Measurements from ENCODE around the gene PLEKHM1. TPM values are rescaled to one million over a fixed set of nuclear protein-coding genes. Genes with fewer than 3 reads are reported as not detected.
"Not testable (repeated sequence)": the region's sequence is repeated elsewhere in the genome, so short reads cannot be mapped to it uniquely, and the experiment has no call there.

Gene PLEKHM1
- total RNA-seq, 2 experiments from 2014 or later = 21.3 to 22.1 TPM

DNA sequence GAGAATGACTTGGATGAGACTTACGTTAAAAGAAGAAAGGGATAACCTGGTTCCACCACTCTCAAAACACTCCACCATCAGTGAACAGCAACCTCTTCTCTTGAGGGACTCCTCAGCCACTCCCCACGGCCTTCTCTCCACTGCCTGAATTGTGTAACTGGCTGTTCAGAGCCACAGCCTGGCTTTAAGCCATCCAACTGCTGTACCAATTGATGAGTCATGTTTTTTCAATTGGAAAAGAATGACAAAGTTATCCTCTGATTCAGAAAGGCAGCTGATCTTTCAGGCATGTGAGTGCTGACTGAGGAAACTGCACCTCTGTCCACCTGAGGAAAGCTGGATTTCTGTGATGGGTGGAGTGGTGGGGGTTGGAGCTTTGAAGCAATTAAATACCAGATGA lies 2.8 kb downstream of the PLEKHM1 start:
- H3K4me3 Mint-ChIP-seq; POLR2A ChIA-PET; H3K9me3 Mint-ChIP-seq; H3K27me3 Mint-ChIP-seq; H3K36me3 Mint-ChIP-seq; DNase-seq; intact Hi-C loops (cut with micrococcal nuclease); H3K27ac Mint-ChIP-seq; CTCF ChIA-PET: not testable (repeated sequence)
- peaks cover 35% of the 10 kb centered on the region for H3K4me1 Mint-ChIP-seq (ENCODE audit: low read depth)

DNA sequence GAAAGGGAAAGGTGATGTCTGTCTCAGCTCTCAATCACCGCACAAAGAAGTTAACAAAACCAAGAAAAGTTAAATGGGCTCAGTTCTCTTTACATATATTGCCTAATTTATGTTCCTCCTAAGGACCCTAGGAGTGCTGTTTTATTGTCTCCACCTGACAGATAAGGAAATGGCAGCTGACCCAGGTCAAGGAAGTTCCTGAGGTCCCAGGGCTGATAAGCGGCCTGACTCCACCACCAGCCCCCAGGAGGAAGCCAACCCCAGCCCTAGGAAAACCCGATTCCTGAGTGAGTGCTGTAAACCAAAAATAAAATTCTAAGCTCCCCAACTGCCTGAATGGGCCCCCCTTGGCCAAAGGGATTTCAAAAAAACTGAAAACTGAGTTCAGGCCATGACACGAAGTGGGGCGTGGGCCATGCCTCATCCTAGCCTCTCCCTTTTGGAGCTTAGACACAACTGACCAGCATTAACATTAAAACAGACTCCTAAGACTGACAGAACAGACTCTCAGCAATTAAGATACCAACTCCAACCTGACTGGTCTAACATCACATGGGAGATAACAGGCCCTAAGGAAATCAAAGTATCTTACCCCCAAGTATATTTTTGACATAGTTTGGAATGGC lies 6.8 kb downstream of the PLEKHM1 start:
- intact Hi-C loops (cut with micrococcal nuclease); H3K4me3 Mint-ChIP-seq; CTCF ChIA-PET; POLR2A ChIA-PET; H3K27ac Mint-ChIP-seq; DNase-seq; H3K36me3 Mint-ChIP-seq; H3K9me3 Mint-ChIP-seq; H3K27me3 Mint-ChIP-seq: not testable (repeated sequence)
- peaks cover 20% of the 10 kb centered on the region for H3K4me1 Mint-ChIP-seq (ENCODE audit: low read depth)

DNA sequence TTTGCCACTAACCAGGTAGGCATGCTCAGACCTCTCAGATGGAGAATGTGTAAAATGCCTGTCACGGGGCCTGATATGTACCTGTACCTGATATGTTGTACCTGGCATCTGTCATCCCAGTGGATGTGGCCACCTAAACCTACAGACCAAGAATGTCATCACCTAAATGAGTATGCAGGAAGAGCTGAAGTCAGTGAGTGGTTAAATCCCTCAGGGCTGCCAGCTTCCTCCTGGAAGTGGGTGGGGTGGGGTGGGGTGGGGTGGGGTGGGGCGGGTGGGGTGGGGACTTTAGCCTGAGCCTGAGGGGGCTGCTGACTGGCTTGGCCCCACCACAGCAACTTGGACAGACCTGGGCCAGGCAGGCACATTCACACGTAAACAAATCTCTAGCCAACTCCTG lies 7.3 kb downstream of the PLEKHM1 start:
- POLR2A ChIA-PET; intact Hi-C loops (cut with micrococcal nuclease); H3K36me3 Mint-ChIP-seq; CTCF ChIA-PET; H3K4me3 Mint-ChIP-seq; H3K27me3 Mint-ChIP-seq; DNase-seq; H3K9me3 Mint-ChIP-seq; H3K27ac Mint-ChIP-seq: not testable (repeated sequence)
- peaks cover 18% of the 10 kb centered on the region for H3K4me1 Mint-ChIP-seq (ENCODE audit: low read depth)

DNA sequence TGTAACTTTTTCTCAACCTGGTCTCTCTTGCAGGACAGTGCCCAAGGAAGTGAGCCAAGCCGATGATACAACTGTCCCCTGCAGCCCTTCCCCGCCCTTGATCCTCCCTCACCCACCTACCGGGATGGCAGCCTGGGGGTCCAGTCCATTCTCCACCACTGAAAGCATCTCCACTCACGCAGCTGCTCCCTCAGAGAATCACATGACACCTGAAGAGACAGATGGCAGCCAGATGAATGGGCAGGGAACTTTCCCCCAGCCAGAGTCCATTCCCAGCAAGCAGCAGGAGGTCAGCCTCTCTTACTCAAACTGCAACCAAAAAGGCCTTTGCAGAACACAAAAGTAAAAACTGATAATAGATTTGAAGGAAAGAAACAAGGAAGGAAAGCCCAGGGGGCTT lies 8.2 kb downstream of the PLEKHM1 start:
- H3K4me3 Mint-ChIP-seq, CTCF ChIA-PET, DNase-seq: not testable (repeated sequence)

DNA sequence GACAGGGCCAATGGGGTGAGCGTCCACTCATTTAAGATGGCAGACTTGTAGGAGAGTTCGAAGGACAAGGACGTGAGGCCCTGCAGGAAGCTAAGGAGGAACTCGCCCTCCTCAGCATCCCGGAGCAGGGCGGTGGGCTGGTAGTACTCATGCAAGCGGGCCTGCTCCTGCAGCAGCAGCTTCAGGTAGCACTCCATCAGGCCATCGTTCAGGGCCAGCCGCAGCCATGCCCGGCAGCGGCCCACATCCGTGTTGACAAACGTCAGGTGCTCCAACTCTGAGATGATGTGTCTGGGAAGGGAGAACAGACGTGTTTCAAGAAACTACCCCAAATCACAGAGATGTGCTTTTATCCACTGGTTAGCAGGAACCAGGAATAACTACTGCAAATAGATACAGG lies 15.1 kb downstream of the PLEKHM1 start:
- H3K27ac Mint-ChIP-seq; H3K4me1 Mint-ChIP-seq (ENCODE audit: low read depth); POLR2A ChIA-PET; H3K27me3 Mint-ChIP-seq; H3K9me3 Mint-ChIP-seq; CTCF ChIA-PET; H3K4me3 Mint-ChIP-seq; DNase-seq; intact Hi-C loops (cut with micrococcal nuclease): not testable (repeated sequence)
- H3K36me3 Mint-ChIP-seq = peaks cover 22% of the 10 kb centered on the region

More for the DNA sequence above, 8.2 kb downstream of the PLEKHM1 start:
- peaks cover 12% of the 10 kb centered on the region for H3K4me1 Mint-ChIP-seq (ENCODE audit: low read depth)
- H3K9me3 Mint-ChIP-seq; H3K27ac Mint-ChIP-seq; intact Hi-C loops (cut with micrococcal nuclease); H3K36me3 Mint-ChIP-seq; POLR2A ChIA-PET; H3K27me3 Mint-ChIP-seq: not testable (repeated sequence)

DNA sequence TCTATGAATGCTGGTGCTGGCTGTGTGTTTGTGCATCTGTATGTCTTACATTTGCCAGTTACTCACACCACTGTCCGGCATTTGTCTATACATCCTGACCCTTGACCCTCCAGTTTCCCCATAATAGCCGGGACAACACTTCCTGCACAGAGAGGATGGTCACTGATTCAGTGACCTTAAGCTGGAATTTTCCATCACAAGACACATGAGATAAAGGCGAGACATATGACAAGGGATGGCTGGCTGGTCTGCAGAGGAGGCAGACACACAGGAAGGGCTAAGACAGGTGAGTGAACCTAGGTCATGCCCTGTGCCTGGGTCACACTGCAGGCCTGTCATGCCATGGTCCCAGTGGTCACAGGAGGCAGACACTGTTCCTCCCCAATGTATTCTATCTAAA lies 18.3 kb downstream of the PLEKHM1 start:
- H3K4me3 Mint-ChIP-seq; DNase-seq; POLR2A ChIA-PET; intact Hi-C loops (cut with micrococcal nuclease); H3K27ac Mint-ChIP-seq; H3K27me3 Mint-ChIP-seq; H3K9me3 Mint-ChIP-seq; H3K4me1 Mint-ChIP-seq (ENCODE audit: low read depth); CTCF ChIA-PET: not testable (repeated sequence)
- peaks cover 15% of the 10 kb centered on the region for H3K36me3 Mint-ChIP-seq

DNA sequence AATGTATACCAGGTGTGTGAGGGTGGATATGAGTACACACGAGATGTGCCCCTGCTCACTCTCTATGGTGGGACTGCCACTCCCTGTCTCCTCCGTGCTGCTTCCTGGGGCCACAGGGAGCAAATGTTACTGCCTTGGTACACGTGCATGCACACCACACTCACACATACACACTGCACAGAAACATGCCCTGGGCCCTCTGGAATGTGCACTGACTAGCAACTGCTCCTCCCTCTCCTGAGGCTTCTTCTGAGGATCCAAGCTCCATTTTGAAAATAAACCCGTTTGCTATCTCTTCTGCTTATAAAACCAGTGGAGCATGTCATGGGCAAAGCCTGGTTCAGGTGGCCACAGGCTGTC lies 21.3 kb downstream of the PLEKHM1 start:
- H3K27me3 Mint-ChIP-seq; DNase-seq; H3K9me3 Mint-ChIP-seq; CTCF ChIA-PET; POLR2A ChIA-PET; H3K4me1 Mint-ChIP-seq (ENCODE audit: low read depth); H3K27ac Mint-ChIP-seq; H3K4me3 Mint-ChIP-seq; intact Hi-C loops (cut with micrococcal nuclease); H3K36me3 Mint-ChIP-seq: not testable (repeated sequence)

DNA sequence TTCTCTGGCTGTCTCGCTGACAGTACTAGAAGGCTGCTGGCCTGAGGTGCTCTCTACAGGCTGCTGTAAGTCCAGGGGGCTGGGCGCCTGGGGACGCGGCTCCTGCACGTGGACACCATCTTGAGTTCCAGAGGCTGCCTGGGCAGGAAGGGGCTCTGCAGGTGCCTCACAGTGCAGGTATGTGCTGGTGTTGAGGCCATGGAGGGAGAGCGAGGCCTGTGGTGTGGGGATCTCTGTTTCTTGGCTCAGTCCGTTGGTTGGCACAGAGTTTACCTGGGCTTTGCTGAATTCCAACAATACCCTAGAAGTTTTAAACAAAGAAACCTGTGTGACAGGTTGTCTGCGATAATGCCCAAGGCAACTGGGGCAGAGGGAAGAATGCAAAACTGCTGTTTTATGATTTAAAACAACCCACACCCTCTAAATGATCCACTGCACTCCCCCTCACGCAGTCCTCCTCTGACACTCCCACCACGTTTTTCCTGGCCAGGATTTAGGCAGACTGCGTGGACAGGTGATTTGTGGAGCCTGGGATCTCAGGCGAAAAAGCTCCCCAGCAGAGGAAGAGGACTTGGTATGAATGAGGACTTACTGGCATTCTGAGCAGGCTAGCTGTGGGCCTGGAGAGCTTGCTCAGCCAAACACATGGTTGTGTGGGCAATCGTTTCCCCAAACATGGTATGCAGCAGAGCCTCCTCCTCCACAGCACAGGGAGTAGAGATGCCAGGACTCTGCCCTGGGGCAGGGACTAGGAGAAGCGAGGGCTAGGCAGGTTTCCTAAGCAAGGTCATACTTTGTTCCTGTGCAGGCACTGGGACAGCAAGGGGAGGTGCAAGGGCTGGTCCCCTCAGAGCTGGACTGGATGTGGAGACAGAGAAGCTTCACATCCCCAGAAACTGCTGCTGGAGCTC lies 22.0 kb downstream of the PLEKHM1 start:
- intact Hi-C loops (cut with micrococcal nuclease); H3K27me3 Mint-ChIP-seq; POLR2A ChIA-PET; DNase-seq; H3K4me1 Mint-ChIP-seq (ENCODE audit: low read depth); H3K27ac Mint-ChIP-seq; CTCF ChIA-PET; H3K9me3 Mint-ChIP-seq; H3K4me3 Mint-ChIP-seq; H3K36me3 Mint-ChIP-seq: not testable (repeated sequence)

DNA sequence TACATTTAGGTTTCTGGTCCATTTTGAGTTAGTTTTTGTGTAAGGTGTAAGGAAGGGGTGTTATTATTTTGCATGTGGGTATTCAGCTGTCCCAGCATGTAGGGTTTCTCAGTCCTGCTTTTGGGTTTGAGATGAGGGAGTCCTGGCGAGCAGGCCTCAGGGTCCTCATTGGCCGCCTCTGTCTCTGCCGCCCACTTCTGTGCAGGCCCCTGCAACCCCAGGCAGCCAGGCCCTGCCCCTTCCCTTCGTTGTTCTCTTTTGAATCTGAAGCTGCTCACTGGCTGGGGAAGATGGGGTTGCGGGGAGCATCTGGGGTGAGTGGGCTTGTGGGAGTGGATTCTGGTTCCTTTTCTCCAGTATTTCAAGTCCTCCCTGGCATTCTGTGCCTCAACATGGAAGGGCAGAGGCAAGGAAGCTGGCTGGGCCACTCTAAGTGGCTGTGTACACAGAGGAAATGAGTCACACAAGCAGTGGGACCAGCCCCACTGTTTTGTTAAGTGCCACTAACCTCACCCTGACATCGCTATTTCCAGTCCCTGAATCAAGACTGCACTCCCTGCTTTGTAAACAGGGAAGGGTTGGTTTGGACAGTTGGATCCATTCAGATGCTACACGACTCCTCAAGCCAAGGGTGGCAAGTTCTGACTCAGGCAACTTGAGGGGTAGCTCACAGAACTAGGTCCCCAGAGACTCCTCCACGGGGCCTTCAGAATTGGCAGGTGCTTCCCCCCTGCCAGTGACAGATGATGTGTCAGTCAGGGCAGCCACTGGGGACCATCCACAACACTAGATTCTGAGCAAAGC lies 28.8 kb downstream of the PLEKHM1 start:
- H3K9me3 Mint-ChIP-seq = not testable (repeated sequence)
- DNase-seq = peak; percentile 67

DNA sequence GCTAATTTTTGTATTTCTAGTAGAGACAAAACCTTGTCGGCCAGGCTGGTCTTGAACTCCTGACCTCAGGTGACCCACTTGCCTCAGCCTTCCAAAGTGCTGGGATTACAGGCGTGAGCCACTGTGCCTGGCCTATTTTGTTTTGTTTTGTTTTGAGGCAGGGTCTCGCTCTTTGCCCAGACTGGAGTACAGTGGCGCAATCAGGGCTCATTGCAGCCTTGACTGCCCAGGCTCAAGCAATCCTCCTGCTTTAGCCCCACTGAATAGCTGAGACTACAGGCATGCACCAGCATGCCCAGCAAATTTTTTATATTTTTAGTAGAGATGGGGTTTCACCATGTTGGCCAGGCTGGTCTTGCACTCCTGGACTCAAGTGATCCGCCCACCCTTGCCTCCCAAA lies 30.1 kb downstream of the PLEKHM1 start:
- DNase-seq; intact Hi-C loops (cut with micrococcal nuclease); H3K27ac Mint-ChIP-seq; CTCF ChIA-PET; H3K27me3 Mint-ChIP-seq; POLR2A ChIA-PET; H3K4me1 Mint-ChIP-seq (ENCODE audit: low read depth); H3K4me3 Mint-ChIP-seq; H3K9me3 Mint-ChIP-seq: not testable (repeated sequence)
- H3K36me3 Mint-ChIP-seq = peaks cover 11% of the 10 kb centered on the region

More for the DNA sequence above, 28.8 kb downstream of the PLEKHM1 start:
- intact Hi-C loops (cut with micrococcal nuclease); CTCF ChIA-PET; H3K4me1 Mint-ChIP-seq (ENCODE audit: low read depth); H3K36me3 Mint-ChIP-seq; POLR2A ChIA-PET; H3K4me3 Mint-ChIP-seq; H3K27me3 Mint-ChIP-seq: not testable (repeated sequence)
- peak overlapping the region; percentile 69 for H3K27ac Mint-ChIP-seq

DNA sequence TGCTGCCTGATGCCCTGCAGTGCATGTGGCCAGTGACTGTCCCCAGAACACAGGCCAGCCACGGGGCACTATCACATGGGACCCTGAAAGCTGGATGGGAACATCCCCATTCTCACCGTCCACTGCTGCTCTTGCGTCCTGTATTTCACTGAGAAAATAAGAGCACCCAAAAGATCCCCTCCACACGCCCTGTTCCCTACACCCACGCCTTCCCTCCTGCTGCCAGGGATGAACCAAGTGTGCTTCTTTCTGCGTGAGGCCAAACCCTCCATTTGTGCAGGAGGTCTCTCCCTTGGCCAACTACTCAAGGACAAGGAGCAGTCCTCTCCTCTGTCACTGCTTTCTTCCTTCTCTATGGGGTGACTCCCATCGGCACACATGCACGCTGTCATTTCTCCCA lies 36.2 kb downstream of the PLEKHM1 start:
- H3K4me3 Mint-ChIP-seq; H3K36me3 Mint-ChIP-seq; intact Hi-C loops (cut with micrococcal nuclease); H3K27ac Mint-ChIP-seq; DNase-seq; CTCF ChIA-PET; H3K9me3 Mint-ChIP-seq; POLR2A ChIA-PET; H3K4me1 Mint-ChIP-seq (ENCODE audit: low read depth); H3K27me3 Mint-ChIP-seq: not testable (repeated sequence)

DNA sequence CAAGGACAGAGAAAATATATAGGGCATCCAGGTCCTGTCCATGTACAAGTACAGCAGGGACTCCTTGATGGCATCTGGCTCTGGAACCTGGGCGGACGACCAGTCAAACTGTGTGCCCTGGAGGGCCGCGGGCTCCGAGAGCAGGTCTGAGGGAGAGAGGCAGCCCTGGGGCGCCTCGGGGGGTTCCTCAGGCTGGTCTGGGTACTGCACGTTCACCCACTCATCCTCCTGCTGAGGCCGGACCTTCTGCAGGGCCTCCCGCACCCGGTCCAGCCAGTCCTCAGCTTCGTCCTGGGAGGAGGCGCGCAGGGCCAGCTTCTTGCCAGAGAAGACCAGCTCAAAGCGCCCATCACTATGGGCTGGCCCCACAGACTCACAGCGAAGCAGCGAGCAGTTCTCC lies 36.8 kb downstream of the PLEKHM1 start:
- H3K27me3 Mint-ChIP-seq; H3K4me3 Mint-ChIP-seq; POLR2A ChIA-PET; DNase-seq; H3K4me1 Mint-ChIP-seq (ENCODE audit: low read depth); H3K36me3 Mint-ChIP-seq; H3K27ac Mint-ChIP-seq; intact Hi-C loops (cut with micrococcal nuclease); H3K9me3 Mint-ChIP-seq; CTCF ChIA-PET: not testable (repeated sequence)

DNA sequence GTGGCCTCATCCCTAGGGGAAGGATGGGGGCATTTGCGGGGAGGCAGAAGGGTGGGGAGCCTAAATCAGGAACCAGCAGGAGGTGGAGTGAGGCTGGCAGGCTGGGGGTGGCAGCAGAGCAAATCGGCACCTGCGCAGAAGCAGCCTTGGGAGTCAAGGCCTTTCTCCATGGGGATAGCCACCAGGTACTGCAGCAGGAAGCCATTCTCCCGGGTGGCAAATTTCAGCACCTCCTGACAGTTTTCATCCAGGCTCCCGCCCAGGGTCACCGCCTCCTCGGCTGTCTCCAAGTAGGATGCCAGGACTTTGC lies 37.3 kb downstream of the PLEKHM1 start:
- intact Hi-C loops (cut with micrococcal nuclease); H3K36me3 Mint-ChIP-seq; POLR2A ChIA-PET; DNase-seq; H3K4me1 Mint-ChIP-seq (ENCODE audit: low read depth); H3K9me3 Mint-ChIP-seq; H3K27me3 Mint-ChIP-seq; H3K4me3 Mint-ChIP-seq; H3K27ac Mint-ChIP-seq; CTCF ChIA-PET: not testable (repeated sequence)
